NOMO-1 treated with dmso at 0.1 percent for 144 hours (cell line): ENCODE measurements around the gene OR8B3.

Source experiments
- DNase-seq: peaks from one replicate; lab custom pipeline; 2025; ENCODE audit not compliant: unreplicated experiment; lab: John Stamatoyannopoulos, UW

Gene OR8B3

DNA sequence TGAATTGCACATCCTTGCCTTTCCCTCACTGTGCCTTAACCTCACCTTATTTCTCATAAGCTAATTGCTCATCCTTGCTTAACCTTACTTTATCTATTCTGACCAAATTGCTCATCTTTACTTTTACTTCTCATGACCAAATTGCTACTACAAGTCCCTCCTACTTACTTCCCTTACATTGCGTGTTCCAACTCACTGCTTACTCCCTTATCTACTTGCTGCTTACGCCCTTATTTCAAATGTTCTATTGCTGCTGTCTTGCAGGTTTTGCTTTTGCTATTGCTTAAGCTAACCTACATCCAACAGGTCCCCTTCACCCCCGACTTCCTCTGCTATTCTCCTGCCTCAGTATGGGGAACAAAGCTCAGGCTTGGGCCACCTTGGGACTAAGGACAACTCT is 22.5 kb downstream of the OR8B3 start:
- DNase-seq, result no peak

DNA sequence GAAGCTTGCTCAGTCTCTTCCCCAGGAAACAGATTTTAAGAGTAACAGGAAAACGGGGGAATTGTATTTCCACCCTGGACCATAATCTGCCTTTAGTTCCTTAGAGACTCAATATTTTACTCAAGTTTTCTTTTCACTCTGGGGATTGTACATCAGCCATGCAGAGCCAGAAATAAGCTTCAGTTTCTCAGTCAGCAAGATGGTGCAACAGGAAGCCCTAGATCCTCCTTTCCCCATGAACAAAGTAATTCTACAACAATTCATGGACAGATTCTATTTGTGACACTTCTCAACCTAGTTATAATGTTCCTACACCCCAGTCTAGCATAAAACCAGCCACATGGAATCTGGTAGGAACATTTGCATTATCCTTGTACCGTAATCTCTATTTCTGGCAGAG is 39.3 kb downstream of the OR8B3 start:
- no peak for DNase-seq

GRCh38 chr11:124346311-124346955 is 52.4 kb downstream of the OR8B3 start:
- DNase-seq, result peak; percentile 14
